HG03025 (cell line): ENCODE measurements around the gene EPHA1.
"Not testable (repeated sequence)": the region's sequence is repeated elsewhere in the genome, so short reads cannot be mapped to it uniquely, and the experiment has no call there.

ENCODE experiments used
- ATAC-seq: cut with Tn5 transposase; IDR thresholded peaks from one replicate; pipeline ENCODE4 v1.9.1; 2021; ENCODE audit warnings: mild to moderate bottlenecking, moderate library complexity; ENCODE audit not compliant: unreplicated experiment, low FRiP score

The EPHA1 gene

GRCh38 chr7:143433759-143434158, 25.1 kb upstream of the EPHA1 start:
- no peak for ATAC-seq

- no peak for ATAC-seq
Measured at GRCh38 chr7:143431109-143431508, 22.5 kb upstream of the EPHA1 start.

GRCh38 chr7:143429770-143430698, 21.4 kb upstream of the EPHA1 start:
- ATAC-seq = no peak

GRCh38 chr7:143426479-143427142, 18.0 kb upstream of the EPHA1 start:
- ATAC-seq = no peak

- not testable (repeated sequence) for ATAC-seq
Measured at GRCh38 chr7:143424476-143424875, 15.8 kb upstream of the EPHA1 start.

- ATAC-seq = no peak
Measured at GRCh38 chr7:143422033-143422432, 13.4 kb upstream of the EPHA1 start.

GRCh38 chr7:143420624-143421023, 12.0 kb upstream of the EPHA1 start:
- ATAC-seq = not testable (repeated sequence)

- no peak for ATAC-seq
Measured at GRCh38 chr7:143419880-143420279, 11.2 kb upstream of the EPHA1 start.

GRCh38 chr7:143418681-143419458, 10.2 kb upstream of the EPHA1 start:
- no peak for ATAC-seq

- no peak for ATAC-seq
Measured at GRCh38 chr7:143417734-143418383, 9.2 kb upstream of the EPHA1 start.

GRCh38 chr7:143416565-143417149, 8.0 kb upstream of the EPHA1 start:
- no peak for ATAC-seq

GRCh38 chr7:143415742-143416397, 7.2 kb upstream of the EPHA1 start:
- no peak for ATAC-seq

- ATAC-seq = not testable (repeated sequence)
Measured at GRCh38 chr7:143415209-143415608, 6.6 kb upstream of the EPHA1 start.

- ATAC-seq = no peak
Measured at GRCh38 chr7:143413123-143413522, 4.5 kb upstream of the EPHA1 start.

GRCh38 chr7:143411976-143412708, 3.5 kb upstream of the EPHA1 start:
- ATAC-seq = no peak

- ATAC-seq = no peak
Measured at GRCh38 chr7:143410521-143411004, 1.9 kb upstream of the EPHA1 start.

- no peak for ATAC-seq
Measured at GRCh38 chr7:143408252-143408685, 387 bp downstream of the EPHA1 start.
